ENCODE results near the gene GINS2. TPM values are rescaled to one million over a fixed set of nuclear protein-coding genes. Genes with fewer than 3 reads are reported as not detected.

GINS2 gene
- total RNA-seq, 1 experiment from 2014 or later, result 52.7 TPM

DNA sequence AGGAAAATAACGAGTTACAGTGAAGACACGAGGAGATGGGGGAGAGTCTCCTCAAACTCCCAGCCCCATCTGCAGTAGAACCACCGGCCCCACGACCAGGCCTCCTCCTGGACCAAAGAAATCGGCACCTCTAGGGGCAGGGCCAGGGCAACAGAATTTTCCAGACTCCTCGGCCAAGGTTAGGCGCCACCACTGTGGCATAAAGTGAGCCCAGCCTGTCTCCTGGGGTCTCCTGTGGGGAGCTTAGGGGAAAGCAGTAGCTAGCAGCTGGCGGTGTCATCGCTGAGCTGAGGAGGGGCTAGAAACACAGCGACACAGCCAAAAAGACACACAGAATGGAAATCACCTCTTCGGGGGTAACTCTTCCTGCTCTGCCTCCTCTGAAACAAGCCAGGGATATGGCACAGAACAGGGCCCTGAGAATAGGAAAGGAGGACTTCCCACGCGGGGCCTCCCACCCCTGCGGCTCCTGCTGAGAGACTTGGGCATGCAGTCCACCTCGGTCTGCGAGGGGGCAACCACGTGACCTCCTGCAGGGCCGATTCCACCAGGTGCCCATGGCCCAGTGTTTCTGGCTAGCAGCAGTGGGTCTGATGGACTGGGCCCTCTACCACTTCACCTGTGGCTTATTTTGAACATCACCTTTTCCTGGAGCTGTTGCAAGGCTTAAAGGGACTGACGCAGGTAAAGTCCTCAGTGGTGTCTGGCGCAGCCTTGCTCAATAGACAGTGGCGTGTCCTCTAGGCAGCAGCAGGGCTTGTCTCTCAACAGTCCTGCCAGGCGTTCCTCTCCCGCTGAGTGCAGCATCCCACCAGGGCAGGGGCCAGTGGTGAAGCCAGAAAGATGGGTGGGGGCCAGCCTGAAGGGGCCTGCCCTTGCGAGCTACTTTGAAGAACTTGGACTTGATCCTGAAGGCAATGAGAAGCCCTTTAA, 6.7 kb upstream of the GINS2 start:
- DNase-seq, result no peak
- Histone ChIP-seq H3K18ac (ENCODE audit: insufficient read length, low read depth, low read length) (no peak overlapping the region), H3K4me2 (ENCODE audit: insufficient read depth, insufficient read length, low read length) (no peak overlapping the region), H2BK120ac (ENCODE audit: low read depth, low read length, poor library complexity, severe bottlenecking) (no peak overlapping the region), H3K56ac (ENCODE audit: insufficient read length, low read depth, low read length) (no peak overlapping the region), H3K27ac (ENCODE audit: insufficient read length, low read depth, low read length) (no peak overlapping the region), H3K79me2 (ENCODE audit: insufficient read depth, low read length) (no peaks in the 10 kb centered on the region), H3K4ac (ENCODE audit: low read depth, low read length) (no peak overlapping the region), H3K23me2 (ENCODE audit: insufficient read length, low read depth, low read length, poor library complexity, severe bottlenecking) (peaks cover 4% of the 10 kb centered on the region), H3K4me1 (ENCODE audit: insufficient read depth, low read length) (peaks cover 3% of the 10 kb centered on the region; the same call in 1 of the 2 replicates), H2AK5ac (ENCODE audit: insufficient read length, low read length) (no peak overlapping the region), H3T11ph (ENCODE audit: low read length) (no peak overlapping the region), H3K9ac (ENCODE audit: extremely low read depth, insufficient read length, low read length) (no peak overlapping the region), H4K91ac (ENCODE audit: insufficient read length, low read depth, low read length) (no peak overlapping the region), H2BK15ac (ENCODE audit: low read depth, low read length) (no peak overlapping the region), H3K27me3 (ENCODE audit: insufficient read depth, low read length) (no peaks in the 10 kb centered on the region), H2AFZ (ENCODE audit: low read length) (no peak overlapping the region), H4K20me1 (ENCODE audit: control insufficient read depth, insufficient read depth, insufficient read length) (no peaks in the 10 kb centered on the region), H4K8ac (replicated peaks; ENCODE audit: insufficient read length, low read depth, low read length) (no peak overlapping the region), H2BK12ac (ENCODE audit: insufficient read length, low read depth, low read length) (no peak overlapping the region), H2BK20ac (ENCODE audit: low read depth, low read length, poor library complexity, severe bottlenecking) (no peak overlapping the region), H3K23ac (ENCODE audit: insufficient read length, low read depth, low read length) (no peak overlapping the region), H3K9me3 (ENCODE audit: control insufficient read depth, low read depth, low read length) (no peaks in the 10 kb centered on the region), H3K14ac (ENCODE audit: insufficient read depth, low read length) (no peak overlapping the region; the same call in 1 of the 2 replicates), H4K5ac (ENCODE audit: insufficient read length, low read depth, low read length) (no peak overlapping the region), H2BK5ac (ENCODE audit: insufficient read length, low read length) (no peak overlapping the region), H3K79me1 (ENCODE audit: insufficient read depth, low read depth, low read length, poor library complexity, severe bottlenecking) (no peaks in the 10 kb centered on the region)
- no peak overlapping the region for H3K4me3 Mint-ChIP-seq
- H3K9me3 Mint-ChIP-seq, result no peaks in the 10 kb centered on the region; a peak in 1 of 5 replicates
- no CpG with 5 or more reads among the region's 24 CpGs for WGBS (ENCODE audit: extremely low coverage, insufficient read length, low lambda C conversion rate)
- peaks cover 30% of the 10 kb centered on the region for H3K27me3 Mint-ChIP-seq (ENCODE audit: low read depth)
- TF ChIP-seq, protein P1, sequence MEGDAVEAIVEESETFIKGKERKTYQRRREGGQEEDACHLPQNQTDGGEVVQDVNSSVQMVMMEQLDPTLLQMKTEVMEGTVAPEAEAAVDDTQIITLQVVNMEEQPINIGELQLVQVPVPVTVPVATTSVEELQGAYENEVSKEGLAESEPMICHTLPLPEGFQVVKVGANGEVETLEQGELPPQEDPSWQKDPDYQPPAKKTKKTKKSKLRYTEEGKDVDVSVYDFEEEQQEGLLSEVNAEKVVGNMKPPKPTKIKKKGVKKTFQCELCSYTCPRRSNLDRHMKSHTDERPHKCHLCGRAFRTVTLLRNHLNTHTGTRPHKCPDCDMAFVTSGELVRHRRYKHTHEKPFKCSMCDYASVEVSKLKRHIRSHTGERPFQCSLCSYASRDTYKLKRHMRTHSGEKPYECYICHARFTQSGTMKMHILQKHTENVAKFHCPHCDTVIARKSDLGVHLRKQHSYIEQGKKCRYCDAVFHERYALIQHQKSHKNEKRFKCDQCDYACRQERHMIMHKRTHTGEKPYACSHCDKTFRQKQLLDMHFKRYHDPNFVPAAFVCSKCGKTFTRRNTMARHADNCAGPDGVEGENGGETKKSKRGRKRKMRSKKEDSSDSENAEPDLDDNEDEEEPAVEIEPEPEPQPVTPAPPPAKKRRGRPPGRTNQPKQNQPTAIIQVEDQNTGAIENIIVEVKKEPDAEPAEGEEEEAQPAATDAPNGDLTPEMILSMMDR (conservative IDR thresholded peaks at IDR 0.05), result no peak
- H3K36me3 Mint-ChIP-seq (ENCODE audit: insufficient read depth in 1 of 3, low read depth in 3 of 3), result no peaks in the 10 kb centered on the region
- peaks cover 9 to 14% of the 10 kb centered on the region in 2 experiments for H3K4me1 Mint-ChIP-seq
- no peak overlapping the region for H3K27ac Mint-ChIP-seq
